ENCODE results near the gene WDR93. TPM values are rescaled to one million over a fixed set of nuclear protein-coding genes. Genes with fewer than 3 reads are reported as not detected.
A peak's percentile ranks its signal among the peaks of the same experiment; 100 is the strongest.

WDR93 gene
- total and polyA plus RNA-seq, 2 donors (not counting 1 experiment from before 2014, with no cell fraction given), result 0.12 TPM; not detected in 1

- ChIA-PET POLR2A (interaction anchor here (0.6 kb wide), 1 partner anchor 138 kb away, joined by 3 read pairs; no protein-coding TSS in a partner anchor), CTCF (interaction anchor here (0.7 to 10.1 kb wide), 27 partner anchors 8 to 338 kb away, joined by 3 to 159 read pairs (median 4); partner anchors contain the start of genes AP3S2 and MESP1)
- no peaks in the 10 kb centered on the region for H3K79me2 ChIP-seq (ENCODE audit: control insufficient read depth, insufficient read depth, low read length)
- DNase-seq (no peak), ATAC-seq (ENCODE audit: low read depth) (no peak)
- Mint-ChIP-seq H3K9me3 (ENCODE audit: insufficient read depth) (no peaks in the 10 kb centered on the region), H3K4me3 (no peak overlapping the region), H3K27me3 (peaks cover 3% of the 10 kb centered on the region), H3K4me1 (no peaks in the 10 kb centered on the region), H3K27ac (no peak overlapping the region)
- no peak overlapping the region for H3K27ac ChIP-seq (ENCODE audit: low read length in 2 of 2)
- H3K9ac ChIP-seq (ENCODE audit: low read length), result no peak overlapping the region
- H2AFZ ChIP-seq (ENCODE audit: insufficient read depth, low read depth, low read length, poor library complexity, severe bottlenecking), result no peak overlapping the region
- no peaks in the 10 kb centered on the region for H3K27me3 ChIP-seq (replicated peaks in 1 of 4; ENCODE audit: control extremely low read depth in 1 of 4, control insufficient read depth in 3 of 4, insufficient read depth in 4 of 4, low read length in 3 of 4)
- WGBS (ENCODE audit: insufficient coverage), result 64% methylated on average over 18 of the region's 18 CpGs
- intact Hi-C loops (cut with micrococcal nuclease), result loop anchor here (10.0 kb wide), 1 partner anchor 74 kb away; no protein-coding TSS in a partner anchor
- H4K20me1 ChIP-seq (ENCODE audit: control insufficient read depth, insufficient read depth, low read length, poor library complexity, severe bottlenecking), result no peaks in the 10 kb centered on the region
- H3K9me3 ChIP-seq (ENCODE audit: control extremely low read depth in 1 of 3, control insufficient read depth in 2 of 3, insufficient read depth in 1 of 3, low read length in 2 of 3), result no peaks in the 10 kb centered on the region
- no peak overlapping the region for H3K4me2 ChIP-seq (replicated peaks; ENCODE audit: low read depth, low read length, poor library complexity, severe bottlenecking)
- H3K36me3 ChIP-seq (replicated peaks in 1 of 2; ENCODE audit: control extremely low read depth in 1 of 2, control insufficient read depth in 1 of 2, extremely low read depth in 1 of 2, insufficient read depth in 2 of 2, low read length in 1 of 2), result no peaks in the 10 kb centered on the region
- no peak for TF ChIP-seq EZH2 (IDR thresholded peaks at IDR 0.05; ENCODE audit: borderline replicate concordance, insufficient read depth, low read depth, low read length, poor library complexity, severe bottlenecking)
- peak; percentile 47 for TF ChIP-seq CTCF (IDR thresholded peaks at IDR 0.05)
- H3K4me3 ChIP-seq (ENCODE audit: control extremely low read depth in 1 of 5, extremely low read depth in 1 of 5, insufficient read depth in 1 of 5, low read depth in 2 of 5, low read length in 4 of 5), result no peak overlapping the region
- H3K4me1 ChIP-seq (ENCODE audit: control insufficient read depth in 2 of 2, insufficient read depth in 2 of 2, low read length in 2 of 2), result peaks cover 0 to 8% of the 10 kb centered on the region in 2 donors
Measured at GRCh38 chr15:89761009-89761831, 70.6 kb downstream of the WDR93 start.

- ATAC-seq (ENCODE audit: low read depth), result no peak
- H4K20me1 ChIP-seq (ENCODE audit: control insufficient read depth, insufficient read depth, low read length, poor library complexity, severe bottlenecking), result no peaks in the 10 kb centered on the region
- Mint-ChIP-seq H3K27ac (no peak overlapping the region), H3K4me3 (no peak overlapping the region), H3K4me1 (no peaks in the 10 kb centered on the region), H3K9me3 (ENCODE audit: insufficient read depth) (no peaks in the 10 kb centered on the region), H3K27me3 (peaks cover 3% of the 10 kb centered on the region)
- no peak for DNase-seq
- TF ChIP-seq CTCF (IDR thresholded peaks at IDR 0.05) (no peak), EZH2 (IDR thresholded peaks at IDR 0.05; ENCODE audit: borderline replicate concordance, insufficient read depth, low read depth, low read length, poor library complexity, severe bottlenecking) (no peak)
- H3K9me3 ChIP-seq (ENCODE audit: control extremely low read depth in 1 of 3, control insufficient read depth in 2 of 3, insufficient read depth in 1 of 3, low read length in 2 of 3), result no peaks in the 10 kb centered on the region
- H2AFZ ChIP-seq (ENCODE audit: insufficient read depth, low read depth, low read length, poor library complexity, severe bottlenecking), result no peak overlapping the region
- ChIA-PET CTCF (interaction anchor here (1.0 to 10.1 kb wide), 16 partner anchors 10 to 327 kb away, joined by 3 to 159 read pairs (median 5); partner anchors contain the start of gene MESP1), POLR2A (no interaction called here)
- H3K27ac ChIP-seq (ENCODE audit: low read length in 2 of 2), result no peak overlapping the region
- no peaks in the 10 kb centered on the region for H3K79me2 ChIP-seq (ENCODE audit: control insufficient read depth, insufficient read depth, low read length)
- no peak overlapping the region for H3K9ac ChIP-seq (ENCODE audit: low read length)
- H3K36me3 ChIP-seq (replicated peaks in 1 of 2; ENCODE audit: control extremely low read depth in 1 of 2, control insufficient read depth in 1 of 2, extremely low read depth in 1 of 2, insufficient read depth in 2 of 2, low read length in 1 of 2), result no peaks in the 10 kb centered on the region
- intact Hi-C loops (cut with micrococcal nuclease), result loop anchor here (10.0 kb wide), 1 partner anchor 73 kb away; no protein-coding TSS in a partner anchor
- H3K4me2 ChIP-seq (replicated peaks; ENCODE audit: low read depth, low read length, poor library complexity, severe bottlenecking), result no peak overlapping the region
- H3K4me1 ChIP-seq (ENCODE audit: control insufficient read depth in 2 of 2, insufficient read depth in 2 of 2, low read length in 2 of 2), result peaks cover 0 to 8% of the 10 kb centered on the region in 2 donors
- H3K4me3 ChIP-seq (ENCODE audit: control extremely low read depth in 1 of 5, extremely low read depth in 1 of 5, insufficient read depth in 1 of 5, low read depth in 2 of 5, low read length in 4 of 5), result no peak overlapping the region
- WGBS (ENCODE audit: insufficient coverage), result 92% methylated on average over 5 of the region's 5 CpGs
- no peaks in the 10 kb centered on the region for H3K27me3 ChIP-seq (replicated peaks in 1 of 4; ENCODE audit: control extremely low read depth in 1 of 4, control insufficient read depth in 3 of 4, insufficient read depth in 4 of 4, low read length in 3 of 4)
Measured at GRCh38 chr15:89761929-89762328, 71.3 kb downstream of the WDR93 start.
